ENCODE measurements around the gene FOXA3. TPM values are rescaled to one million over a fixed set of nuclear protein-coding genes. Genes with fewer than 3 reads are reported as not detected.
"Not testable (repeated sequence)": the region's sequence is repeated elsewhere in the genome, so short reads cannot be mapped to it uniquely, and the experiment has no call there.

FOXA3 gene
- total RNA-seq, 1 donor from 2014 or later = not detected

- peak; percentile 94 for DNase-seq (ENCODE audit: low spot score)
- intact Hi-C loops (cut with DNase I) = no loop called here
- ATAC-seq = peak; percentile 95
These were observed 21.7 kb downstream of the FOXA3 start, which contains the start of gene IRF2BP1 for GRCh38 chr19:45885556-45886426. TSS of gene IRF2BP1 (minus strand) at chr19:45886141. CDS start at chr19:45885774, 367 bp downstream.

- DNase-seq (ENCODE audit: low spot score) = peak; percentile 95
- intact Hi-C loops (cut with DNase I) = no loop called here
- peak; percentile 98 for ATAC-seq
These were observed 22.5 kb downstream of the FOXA3 start for GRCh38 chr19:45886427-45887199.

GRCh38 chr19:45887200-45887710 lies 23.1 kb downstream of the FOXA3 start:
- ATAC-seq = no peak
- no peak for DNase-seq (ENCODE audit: low spot score)
- intact Hi-C loops (cut with DNase I) = no loop called here

- intact Hi-C loops (cut with DNase I) = no loop called here
- ATAC-seq = no peak
- DNase-seq (ENCODE audit: low spot score) = no peak
These were observed 25.2 kb downstream of the FOXA3 start for GRCh38 chr19:45889210-45889885.

DNA sequence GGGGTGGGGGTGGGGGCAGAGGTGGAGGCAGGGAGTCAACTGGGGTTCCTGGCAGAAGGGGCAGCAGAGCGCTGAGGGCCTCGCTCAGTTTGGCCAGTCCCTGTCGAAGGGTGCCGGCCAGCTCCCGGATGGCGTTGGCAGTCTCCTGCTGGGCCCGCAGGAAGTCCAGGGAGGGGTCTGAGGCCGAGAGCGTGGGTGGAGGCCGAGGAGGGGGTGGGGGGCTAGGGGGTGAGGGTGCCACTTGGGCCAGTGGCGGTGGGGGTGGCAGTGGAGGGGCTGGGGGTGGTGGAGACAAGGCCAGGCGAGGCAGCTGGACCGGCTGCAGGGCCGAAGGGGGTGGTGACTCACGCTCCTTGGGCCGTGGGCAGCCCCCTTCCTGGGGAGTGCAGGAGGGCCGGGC lies 26.8 kb downstream of the FOXA3 start:
- intact Hi-C loops (cut with DNase I) = no loop called here
- ATAC-seq (no peak), DNase-seq (ENCODE audit: low spot score) (no peak)

GRCh38 chr19:45895519-45895972 lies 31.4 kb downstream of the FOXA3 start:
- no peak for DNase-seq (ENCODE audit: low spot score)
- intact Hi-C loops (cut with DNase I) = no loop called here
- peak; percentile 58 for ATAC-seq

GRCh38 chr19:45895983-45896599 lies 32.0 kb downstream of the FOXA3 start:
- ATAC-seq; DNase-seq (ENCODE audit: low spot score); intact Hi-C loops (cut with DNase I): not testable (repeated sequence)

DNA sequence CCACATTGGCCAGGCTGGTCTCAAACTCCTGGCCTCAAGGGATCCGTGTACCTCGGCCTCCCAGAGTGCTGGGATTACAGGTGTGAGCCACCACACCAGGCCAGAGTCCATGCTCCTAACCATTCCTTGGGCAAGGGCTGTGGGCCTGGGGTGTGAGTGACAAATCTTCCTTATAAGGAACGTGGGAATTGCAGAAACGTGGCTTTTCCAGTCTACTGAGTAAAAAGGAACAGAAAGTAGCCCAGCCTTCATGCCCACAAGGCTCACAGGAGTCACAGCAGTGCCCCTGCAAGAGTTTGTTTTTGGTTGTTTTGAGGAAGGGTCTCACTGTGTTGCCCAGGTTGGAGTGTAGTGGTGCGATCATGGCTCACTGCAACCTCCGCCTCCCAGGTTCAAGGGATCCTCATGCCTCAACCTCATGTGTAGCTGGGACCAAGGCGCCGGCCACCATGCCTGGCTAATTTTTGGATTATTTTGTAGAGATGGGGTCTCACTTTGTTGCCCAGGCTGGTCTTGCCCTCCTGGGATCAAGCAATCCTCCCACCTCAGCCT lies 33.2 kb downstream of the FOXA3 start:
- ATAC-seq (no peak), DNase-seq (ENCODE audit: low spot score) (no peak)
- intact Hi-C loops (cut with DNase I) = no loop called here

DNA sequence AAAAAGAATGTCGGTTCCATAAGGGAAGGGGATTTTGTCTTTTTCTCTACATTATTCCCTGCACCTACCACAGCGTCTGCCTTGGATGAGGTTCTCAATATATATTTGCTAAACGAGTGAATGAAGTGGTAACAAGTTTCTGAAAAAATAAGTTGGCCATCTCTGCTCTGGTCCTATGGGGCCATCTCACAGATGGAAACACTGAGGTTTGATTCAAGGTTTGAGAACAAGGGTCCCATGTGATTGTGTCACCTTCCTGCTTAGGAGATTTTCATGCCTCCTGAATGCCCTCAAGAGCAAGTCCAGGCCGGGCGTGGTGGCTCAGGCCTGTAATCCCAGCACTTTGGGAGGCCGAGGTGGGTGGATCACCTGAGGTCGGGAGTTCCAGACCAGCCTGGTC lies 35.1 kb downstream of the FOXA3 start:
- DNase-seq (ENCODE audit: low spot score) (no peak), ATAC-seq (no peak)
- intact Hi-C loops (cut with DNase I) = no loop called here

GRCh38 chr19:45899919-45900589 lies 35.9 kb downstream of the FOXA3 start:
- ATAC-seq = no peak
- no peak for DNase-seq (ENCODE audit: low spot score)
- intact Hi-C loops (cut with DNase I) = no loop called here

DNA sequence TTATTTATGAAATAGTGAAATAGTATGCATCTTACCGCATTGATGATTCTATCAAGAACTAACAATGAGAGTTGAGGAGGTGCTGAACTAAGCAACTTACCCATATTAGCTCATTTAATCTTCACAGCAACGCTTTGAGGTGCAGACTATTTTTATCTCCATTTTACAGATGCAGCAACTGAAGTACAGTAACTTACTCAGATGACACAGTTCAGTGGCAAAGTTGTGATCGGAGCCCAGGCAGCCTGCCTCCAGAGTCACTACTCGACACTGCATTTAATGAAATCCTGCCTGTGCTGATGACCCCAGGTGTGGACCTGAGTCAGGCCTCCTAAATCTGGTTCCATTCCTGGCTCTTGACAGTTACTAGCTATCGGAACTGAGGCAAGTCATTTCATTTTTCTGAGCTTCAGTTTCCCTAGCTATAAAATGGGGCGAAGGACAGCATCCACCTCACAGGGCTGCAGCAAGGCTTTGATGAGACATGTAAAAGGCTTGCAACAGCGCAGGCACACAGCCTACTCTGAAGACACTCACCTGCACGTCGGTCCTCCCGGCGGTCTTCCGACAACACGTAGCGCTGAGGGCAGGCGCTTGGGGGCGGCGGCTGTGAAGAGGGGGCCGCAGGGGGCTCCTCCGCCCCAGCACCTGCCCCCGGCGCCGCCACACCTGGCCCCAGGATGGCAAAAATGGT lies 36.8 kb downstream of the FOXA3 start:
- DNase-seq (ENCODE audit: low spot score) (no peak), ATAC-seq (no peak)
- intact Hi-C loops (cut with DNase I) = no loop called here

DNA sequence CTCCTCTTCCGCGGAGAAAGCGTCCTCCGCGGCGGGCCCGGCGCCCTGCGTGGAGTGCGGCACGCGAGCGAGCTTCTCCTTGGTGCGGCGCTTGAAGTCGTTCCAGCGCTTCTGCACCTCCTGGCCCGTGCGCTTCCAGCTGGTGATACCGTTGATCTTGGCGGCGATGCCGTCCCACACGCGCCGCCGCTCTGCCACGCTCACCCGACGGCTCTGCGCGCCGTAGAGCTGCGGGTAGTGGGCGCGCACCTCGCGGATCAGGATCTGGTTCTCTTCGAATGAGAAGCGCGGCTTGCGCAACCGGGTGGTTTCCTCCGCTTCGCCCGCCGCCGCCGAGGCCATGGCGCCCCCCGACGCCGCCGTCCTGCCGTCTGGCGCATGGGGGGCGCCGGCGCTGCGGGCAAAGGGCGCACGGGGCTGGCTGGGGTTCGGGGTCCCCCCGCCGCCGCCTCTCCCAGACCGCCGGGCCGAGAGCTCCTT lies 37.3 kb downstream of the FOXA3 start:
- ATAC-seq (no peak), DNase-seq (ENCODE audit: low spot score) (peak; percentile 72)
- intact Hi-C loops (cut with DNase I) = no loop called here

DNA sequence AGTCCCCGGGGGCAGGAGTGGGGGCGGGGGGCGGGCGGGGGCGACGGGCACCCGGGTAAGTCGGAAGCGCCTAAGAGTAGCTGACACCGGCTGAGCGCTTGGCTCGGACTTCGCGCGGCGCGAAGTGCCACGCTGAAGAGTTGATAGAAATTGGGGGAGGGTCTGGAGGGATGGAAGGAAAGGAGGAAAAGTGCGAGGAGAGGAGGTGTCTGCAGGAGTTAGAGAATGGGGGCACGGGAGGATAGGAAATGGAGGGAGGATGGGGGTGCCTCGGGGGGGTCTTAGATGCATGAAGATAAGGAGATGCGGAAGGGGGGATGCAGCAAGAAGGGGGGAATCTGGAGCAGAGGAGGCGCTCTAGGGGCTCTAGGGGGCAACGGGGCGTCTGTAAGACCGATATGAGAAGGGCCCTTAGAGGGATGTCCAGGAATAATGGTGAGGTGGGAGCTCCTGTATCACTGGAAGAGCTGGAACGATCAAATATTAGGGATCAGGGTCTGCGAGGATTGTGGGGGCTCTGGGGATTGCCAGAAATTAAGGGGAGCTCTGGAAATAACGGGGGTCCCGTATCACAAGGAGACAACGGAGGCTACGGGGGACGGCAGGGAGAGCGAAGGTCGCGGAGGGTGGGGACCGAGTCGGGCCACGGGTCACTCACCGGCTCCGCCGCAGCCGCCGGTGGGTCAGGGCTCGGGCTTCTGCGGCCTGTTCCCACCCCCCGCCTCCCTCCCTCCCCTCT lies 38.0 kb downstream of the FOXA3 start, which contains the start of gene MYPOP:
Gene MYPOP, minus strand, starts transcription at position 702 of the 739 bp plus-strand sequence. CDS start 840 bp downstream, outside the sequence.
- intact Hi-C loops (cut with DNase I) = no loop called here
- DNase-seq (ENCODE audit: low spot score) (no peak), ATAC-seq (no peak)

DNA sequence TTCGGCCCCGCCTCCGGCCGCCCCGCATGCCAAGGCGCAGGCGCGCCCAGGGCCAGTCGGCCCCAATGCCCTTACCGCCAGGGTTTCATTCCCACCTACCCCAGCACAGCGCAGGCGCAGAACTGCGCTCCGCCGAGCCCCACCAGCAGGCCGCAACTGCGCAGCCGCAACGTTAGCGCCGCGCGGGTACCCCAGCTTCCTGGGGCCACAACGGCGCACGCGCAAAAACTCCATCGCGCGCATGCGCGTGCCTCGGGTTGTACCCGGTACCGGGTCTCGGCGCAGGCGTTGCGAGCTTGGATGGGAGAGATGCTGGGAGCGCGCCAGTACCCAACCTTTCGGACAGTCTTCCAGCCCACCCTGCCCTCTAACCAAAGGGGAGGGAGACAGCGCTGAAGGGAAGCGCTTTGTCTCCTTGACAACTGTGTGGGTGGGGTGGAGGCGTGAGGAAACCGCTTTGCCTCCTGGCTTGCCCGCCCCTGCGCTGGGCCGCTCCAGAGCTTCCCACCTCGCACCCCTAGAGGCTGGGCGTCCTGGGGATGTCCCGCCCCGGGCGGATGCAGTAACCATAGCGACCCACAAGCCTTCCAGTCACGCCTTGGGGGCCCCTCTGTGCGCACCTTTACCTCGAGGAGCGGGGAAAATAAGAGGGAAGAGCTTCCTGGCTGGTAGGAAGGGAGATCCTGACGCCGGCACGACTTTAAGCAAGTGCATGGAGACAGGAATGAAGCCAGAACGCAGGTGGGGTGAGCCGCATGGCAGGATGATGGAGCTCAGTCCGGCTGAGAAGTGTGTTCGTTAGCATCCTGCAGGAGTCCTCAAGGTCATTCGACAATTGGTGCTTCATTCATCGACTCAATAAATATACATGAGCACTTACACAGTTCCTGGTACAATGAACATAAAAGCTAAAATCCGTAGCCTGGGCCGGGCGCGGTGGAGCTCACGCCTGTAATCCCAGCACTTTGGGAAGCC lies 38.8 kb downstream of the FOXA3 start:
- ATAC-seq = peak; percentile 98
- intact Hi-C loops (cut with DNase I) = no loop called here
- peak; percentile 99 for DNase-seq (ENCODE audit: low spot score)

GRCh38 chr19:45905011-45905410 lies 40.9 kb downstream of the FOXA3 start:
- DNase-seq (ENCODE audit: low spot score) (no peak), ATAC-seq (no peak)
- intact Hi-C loops (cut with DNase I) = no loop called here
